Left ventricle myocardium inferior (tissue), 1 donor: ENCODE measurements around the gene PTPRO. TPM values are rescaled to one million over a fixed set of nuclear protein-coding genes. Genes with fewer than 3 reads are reported as not detected.

Experiments used
- DNase-seq: peaks from one replicate; pipeline ENCODE4 v3.0.0-alpha.2; 2020
- H3K27ac ChIP-seq: fragments of 200-600 bp; replicated peaks from 2 replicates; pipeline ENCODE4 v1.8.0; 2021
- H3K27me3 ChIP-seq: fragments of 200-600 bp; 2 replicates; pipeline ENCODE4 v1.8.0; 2021; ENCODE audit warnings: low read depth
- H3K36me3 ChIP-seq: fragments of 200-600 bp; 2 replicates; pipeline ENCODE4 v1.8.0; 2021
- H3K4me1 ChIP-seq: fragments of 200-600 bp; 2 replicates; pipeline ENCODE4 v1.8.0; 2021
- H3K4me3 ChIP-seq: fragments of 200-600 bp; 2 replicates; pipeline ENCODE4 v1.8.0; 2021; ENCODE audit warnings: mild to moderate bottlenecking, moderate library complexity
- H3K9me3 ChIP-seq: fragments of 200-600 bp; replicated peaks from 2 replicates; pipeline ENCODE4 v1.8.0; 2021
- CTCF ChIP-seq: fragments of 200-600 bp; IDR thresholded peaks from 2 replicates; pipeline ENCODE4 v1.8.0; 2021; ENCODE audit warnings: antibody characterized with exemption, mild to moderate bottlenecking, borderline replicate concordance
- intact Hi-C: fragments of 100-400 bp; cut with micrococcal nuclease; formaldehyde crosslinking; loops from one replicate; pipeline ENCODE4 v1.11.0; 2022
- total RNA-seq: library from RNA; stranded (reverse); fragmentation: NEBNext Ultra II Directional; extraction: Animal tissue kit (Norgen Biotek cat#: 25700); gene quantifications from one replicate; pipeline ENCODE4 v1.2.1, GENCODE V29; 2021
- donor health status: DM: no; HTN: yes; CAD: no; lungs with severe emphysema.

Gene PTPRO
- total RNA-seq, 1 donor from 2014 or later, result 0.82 TPM

- TF ChIP-seq CTCF, result no peak
- Histone ChIP-seq H3K36me3 (no peaks in the 10 kb centered on the region), H3K9me3 (peaks cover 15% of the 10 kb centered on the region), H3K27ac (no peak overlapping the region), H3K27me3 (no peaks in the 10 kb centered on the region), H3K4me1 (no peaks in the 10 kb centered on the region), H3K4me3 (no peak overlapping the region)
- DNase-seq, result no peak
- intact Hi-C loops, result loop anchor here (10.0 kb wide), 1 partner anchor 191 kb away; no protein-coding TSS in a partner anchor
These were observed 173.4 kb downstream of the PTPRO start for GRCh38 chr12:15495746-15496145.

- peaks cover 15% of the 10 kb centered on the region for H3K9me3 ChIP-seq
- no peaks in the 10 kb centered on the region for H3K36me3 ChIP-seq
- intact Hi-C loops, result loop anchor here (10.0 kb wide), 1 partner anchor 192 kb away; no protein-coding TSS in a partner anchor
- no peak for TF ChIP-seq CTCF
- no peaks in the 10 kb centered on the region for H3K4me1 ChIP-seq
- H3K4me3 ChIP-seq, result no peak overlapping the region
- H3K27me3 ChIP-seq, result no peaks in the 10 kb centered on the region
- DNase-seq, result no peak
- no peak overlapping the region for H3K27ac ChIP-seq
These were observed 174.4 kb downstream of the PTPRO start for GRCh38 chr12:15496738-15497137.

- H3K36me3 ChIP-seq, result no peaks in the 10 kb centered on the region
- intact Hi-C loops, result loop anchor here (10.0 kb wide), 1 partner anchor 193 kb away; no protein-coding TSS in a partner anchor
- H3K4me1 ChIP-seq, result no peaks in the 10 kb centered on the region
- no peak overlapping the region for H3K4me3 ChIP-seq
- no peak for DNase-seq
- H3K9me3 ChIP-seq, result peaks cover 9% of the 10 kb centered on the region
- no peak overlapping the region for H3K27ac ChIP-seq
- no peaks in the 10 kb centered on the region for H3K27me3 ChIP-seq
- TF ChIP-seq CTCF, result no peak
These were observed 175.5 kb downstream of the PTPRO start for GRCh38 chr12:15497671-15498292.

GRCh38 chr12:15502211-15502610 is 179.9 kb downstream of the PTPRO start:
- no peaks in the 10 kb centered on the region for H3K9me3 ChIP-seq
- no peak for TF ChIP-seq CTCF
- no peaks in the 10 kb centered on the region for H3K4me1 ChIP-seq
- intact Hi-C loops, result no loop called here
- DNase-seq, result no peak
- H3K4me3 ChIP-seq, result no peak overlapping the region
- no peaks in the 10 kb centered on the region for H3K36me3 ChIP-seq
- no peak overlapping the region for H3K27ac ChIP-seq
- peaks cover 16% of the 10 kb centered on the region for H3K27me3 ChIP-seq

GRCh38 chr12:15505616-15506015 is 183.3 kb downstream of the PTPRO start:
- no peaks in the 10 kb centered on the region for H3K36me3 ChIP-seq
- no peak overlapping the region for H3K27ac ChIP-seq
- no peaks in the 10 kb centered on the region for H3K9me3 ChIP-seq
- intact Hi-C loops, result no loop called here
- H3K4me1 ChIP-seq, result no peaks in the 10 kb centered on the region
- H3K27me3 ChIP-seq, result peaks cover 44% of the 10 kb centered on the region
- no peak overlapping the region for H3K4me3 ChIP-seq
- no peak for DNase-seq
- TF ChIP-seq CTCF, result no peak
